Measurements from ENCODE around the gene CLEC12A.

Gene CLEC12A

DNA sequence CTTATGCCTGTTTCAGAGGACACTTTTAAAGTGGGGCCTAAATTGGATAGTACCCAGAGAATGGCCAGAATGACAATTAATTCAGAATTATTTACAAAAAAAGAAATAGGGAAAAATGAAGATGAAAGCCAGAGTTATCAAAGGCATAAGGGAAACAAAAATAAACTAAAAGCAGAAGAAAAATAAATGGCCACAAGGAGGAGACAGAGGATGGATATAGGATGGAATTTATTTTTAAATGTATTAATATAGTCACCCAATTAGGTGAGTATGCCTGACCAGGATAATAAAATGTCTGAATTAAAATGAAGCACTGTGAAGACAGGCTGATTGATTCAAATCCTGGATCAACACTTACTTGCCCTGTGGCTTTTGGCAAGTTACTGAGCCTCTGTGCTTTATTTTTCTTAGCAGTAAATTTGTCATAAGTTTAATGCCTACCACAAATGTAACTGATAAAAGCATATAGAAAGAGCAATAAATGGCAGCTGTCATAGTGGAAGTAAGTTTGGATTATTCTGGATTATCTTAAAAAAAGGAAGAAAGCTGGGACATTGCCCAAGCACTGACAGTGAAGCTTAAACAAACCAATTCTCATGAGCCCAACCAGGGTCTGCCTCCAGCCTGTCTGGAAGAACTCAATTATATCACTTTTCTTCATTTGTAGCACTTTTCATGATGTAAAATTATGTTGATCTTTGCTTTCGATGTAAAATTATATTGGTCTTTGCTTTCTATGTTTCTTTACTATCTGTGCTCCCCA lies 62.8 kb downstream of the CLEC12A start:
- no peak for DNase-seq (ENCODE audit: low read depth)

All from HS-27A (cell line).